HCT116 (cell line): ENCODE results near the gene GJA3. TPM values are rescaled to one million over a fixed set of nuclear protein-coding genes. Genes with fewer than 3 reads are reported as not detected.

ENCODE experiments used
- ATAC-seq: fragments of 200-7000 bp; cut with Tn5 transposase; 2 replicates; pipeline ENCODE4 v1.9.1; 2020; ENCODE audit warnings: mild to moderate bottlenecking, moderate library complexity
- BruUV-seq: library from RNA; stranded (reverse); fragments of 400-500 nt; replicated peaks from 2 replicates; lab custom pipeline; 2021; lab: Mats Ljungman, UMichigan
- CTCF ChIA-PET: fragments of 300-600 bp; sonication (Branson Sonifier 250); formaldehyde crosslinking; loops from one replicate; lab custom pipeline; 2021; ENCODE audit warnings: antibody characterized with exemption; lab: Charles Lee
- POLR2A ChIA-PET: fragments of 300-600, 350-600 bp; sonication (Branson Sonifier 250); formaldehyde crosslinking; loops from one replicate; lab custom pipeline; 2021; ENCODE audit warnings: antibody characterized with exemption; lab: Charles Lee
- RAD21 ChIA-PET, 2 experiments: fragments of 300-600 bp; sonication (Branson Sonifier 250); formaldehyde crosslinking; loops; one replicate each; lab custom pipeline; 2023; ENCODE audit warnings: low total read pairs in 2 of 2; ENCODE audit not compliant: uncharacterized antibody in 2 of 2, unreplicated experiment in 2 of 2, low non-redundant PET in 1 of 2; lab: Charles Lee
- DNase-seq: peaks from one replicate; pipeline ENCODE4 v3.0.0-alpha.2; 2010; ENCODE audit warnings: low read depth, low spot score
- H2AFZ ChIP-seq: fragments of 200-600 bp; shearing (Covaris generic), sonication (generic); 2 replicates; pipeline ENCODE4 v1.6.1; 2017; ENCODE audit warnings: low read depth, mixed run types, mixed read lengths, antibody characterized with exemption, low read length; ENCODE audit not compliant: poor library complexity, severe bottlenecking
- H3K27ac ChIP-seq: 2 replicates; pipeline ENCODE4 v1.5.1; 2012; ENCODE audit warnings: low read depth, low read length
- H3K27me3 ChIP-seq: fragments of 200-600 bp; sonication (generic); 2 replicates; pipeline ENCODE4 v1.6.1; 2016; ENCODE audit warnings: mixed run types, low read length, mixed read lengths; ENCODE audit not compliant: insufficient read depth
- H3K36me3 ChIP-seq, 2 experiments: fragments of 200-500 bp in 1 of 2; fragments of 200-600 bp in 1 of 2; sonication (Bioruptor generic) in 1 of 2; sonication (generic) in 1 of 2; 2 replicates each; pipeline versions ENCODE4 v1.5.1 to v1.6.1; 2014 to 2016; ENCODE audit warnings: low read length in 2 of 2, inconsistent platforms in 1 of 2, mixed read lengths in 1 of 2, mixed run types in 1 of 2; ENCODE audit not compliant: insufficient read depth in 2 of 2, control insufficient read depth in 1 of 2
- H3K4me1 ChIP-seq, 2 experiments: fragments of 200-600 bp in 1 of 2; sonication (generic) in 1 of 2; 2 replicates each; pipeline versions ENCODE4 v1.5.1 to v1.6.1; 2012 to 2017; ENCODE audit warnings: low read length in 2 of 2, inconsistent platforms in 1 of 2, mild to moderate bottlenecking in 1 of 2, mixed read lengths in 1 of 2, mixed run types in 1 of 2, moderate library complexity in 1 of 2; ENCODE audit not compliant: insufficient read depth in 2 of 2, control insufficient read depth in 1 of 2
- H3K4me2 ChIP-seq: fragments of 200-600 bp; sonication (generic); 2 replicates; pipeline ENCODE4 v1.6.1; 2017; ENCODE audit warnings: mixed run types, low read length, mixed read lengths
- H3K4me3 ChIP-seq, 2 experiments: fragments of 200-600 bp in 1 of 2; sonication (generic) in 1 of 2; replicated peaks in 1 of 2; 2 replicates each; pipeline ENCODE4 v1.5.1; 2011 to 2016; ENCODE audit warnings: low read length in 2 of 2, control low read depth in 1 of 2, low read depth in 1 of 2, mild to moderate bottlenecking in 1 of 2, mixed read lengths in 1 of 2, mixed run types in 1 of 2
- H3K79me2 ChIP-seq: fragments of 200-600 bp; sonication (generic); 2 replicates; pipeline ENCODE4 v1.6.1; 2017; ENCODE audit warnings: mild to moderate bottlenecking, mixed run types, low read length, moderate library complexity, mixed read lengths; ENCODE audit not compliant: insufficient read depth
- H3K9ac ChIP-seq: fragments of 200-600 bp; sonication (generic); 2 replicates; pipeline ENCODE4 v1.6.1; 2016; ENCODE audit warnings: low read length, mixed read lengths
- H3K9me2 ChIP-seq: fragments of 200-600 bp; sonication (generic), shearing (Covaris generic); 2 replicates; pipeline ENCODE4 v1.6.1; 2017; ENCODE audit warnings: mixed run types, mild to moderate bottlenecking, moderate library complexity; ENCODE audit not compliant: insufficient read depth
- H3K9me3 ChIP-seq, 2 experiments: fragments of 200-500 bp in 1 of 2; fragments of 200-600 bp in 1 of 2; sonication (Bioruptor generic) in 1 of 2; sonication (generic) in 1 of 2; 2 replicates each; pipeline ENCODE4 v1.6.1; 2014 to 2017; ENCODE audit warnings: low read length in 2 of 2, mixed read lengths in 2 of 2, inconsistent platforms in 1 of 2, low read depth in 1 of 2, mild to moderate bottlenecking in 1 of 2, mixed run types in 1 of 2, moderate library complexity in 1 of 2; ENCODE audit not compliant: control insufficient read depth in 1 of 2, insufficient read depth in 1 of 2
- H4K20me1 ChIP-seq: fragments of 200-600 bp; sonication (generic), shearing (Covaris generic); 2 replicates; pipeline ENCODE4 v1.6.1; 2017; ENCODE audit warnings: mixed run types, mild to moderate bottlenecking, moderate library complexity; ENCODE audit not compliant: insufficient read depth
- ATF3 ChIP-seq: IDR thresholded peaks from 2 replicates; pipeline ENCODE4 v1.6.1; 2012
- ELF1 ChIP-seq: IDR thresholded peaks from 2 replicates; pipeline ENCODE4 v1.6.1; 2012; ENCODE audit warnings: low read depth, borderline replicate concordance
- EZH2phosphoT487 ChIP-seq: fragments of 200-600 bp; IDR thresholded peaks from 2 replicates; pipeline ENCODE4 v1.6.1; 2018; ENCODE audit warnings: antibody characterized with exemption, borderline replicate concordance
- FOSL1 ChIP-seq: IDR thresholded peaks from 2 replicates; pipeline ENCODE4 v1.6.1; 2012; ENCODE audit warnings: low read depth
- RAD21 ChIP-seq: IDR thresholded peaks from 2 replicates; pipeline ENCODE4 v1.6.1; 2012; ENCODE audit warnings: low read depth, mild to moderate bottlenecking
- SP1 ChIP-seq: IDR thresholded peaks from 2 replicates; pipeline ENCODE4 v1.6.1; 2012; ENCODE audit warnings: low read depth
- SRF ChIP-seq: IDR thresholded peaks from 2 replicates; pipeline ENCODE4 v1.6.1; 2012; ENCODE audit warnings: low read depth
- TCF7L2 ChIP-seq: IDR thresholded peaks from 2 replicates; pipeline ENCODE4 v1.7.0; 2011; ENCODE audit warnings: borderline replicate concordance, inconsistent platforms; ENCODE audit not compliant: insufficient read depth, insufficient read length; ENCODE audit errors: extremely low read depth
- ZFX ChIP-seq: fragments of 450-650 bp; IDR thresholded peaks from 2 replicates; pipeline ENCODE4 v1.6.1; 2017
- intact Hi-C: fragments of 100-400 bp; cut with micrococcal nuclease; formaldehyde crosslinking; loops from 2 replicates; pipeline ENCODE4 v1.10.0; 2022
- total RNA-seq: library from RNA; stranded (reverse); gene quantifications from one replicate; pipeline ENCODE4 v1.2.1, GENCODE V29; 2021; ENCODE audit not compliant: unreplicated experiment
- TF ChIP-seq, protein P1 (sequence below): IDR thresholded peaks from 2 replicates; pipeline ENCODE4 v1.6.1; 2011; ENCODE audit warnings: mild to moderate bottlenecking, low read length, moderate library complexity; ENCODE audit not compliant: insufficient replicate concordance; ENCODE audit errors: extremely low read depth
- TF ChIP-seq, protein P2 (sequence below): IDR thresholded peaks from 2 replicates; pipeline ENCODE4 v1.6.1; 2012; ENCODE audit warnings: low read depth
- TF ChIP-seq, protein P3 (sequence below): IDR thresholded peaks from 2 replicates; pipeline ENCODE4 v1.6.1; 2012

Gene GJA3
- total RNA-seq, 1 experiment from 2014 or later = 8.0 TPM

DNA sequence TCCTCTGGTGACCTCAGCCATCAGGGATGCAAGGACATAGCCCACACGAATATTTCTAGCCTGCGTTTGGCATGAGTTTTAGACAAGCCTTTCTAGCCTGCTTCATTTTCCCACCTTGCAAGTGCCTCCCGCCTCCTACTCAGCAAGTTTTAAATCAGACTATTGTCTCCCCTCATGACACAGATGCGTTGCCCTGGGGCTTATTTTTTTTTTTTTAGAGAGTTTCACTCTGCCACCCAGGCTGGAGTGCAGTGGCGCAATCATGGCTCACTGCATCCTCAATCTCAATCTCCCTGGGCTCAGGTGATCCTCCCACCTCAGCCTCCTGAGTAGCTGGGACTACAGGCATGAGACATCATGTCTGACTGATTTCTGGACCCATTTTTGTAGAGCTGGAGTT lies 17.3 kb upstream of the GJA3 start:
- intact Hi-C loops = no loop called here
- RAD21 ChIA-PET = no interaction called here
- TF ChIP-seq SP1 (no peak), FOSL1 (no peak), RAD21 (no peak), TCF7L2 (no peak), ATF3 (no peak), ZFX (no peak), SRF (no peak), ELF1 (no peak), EZH2phosphoT487 (no peak)
- TF ChIP-seq, protein P1, sequence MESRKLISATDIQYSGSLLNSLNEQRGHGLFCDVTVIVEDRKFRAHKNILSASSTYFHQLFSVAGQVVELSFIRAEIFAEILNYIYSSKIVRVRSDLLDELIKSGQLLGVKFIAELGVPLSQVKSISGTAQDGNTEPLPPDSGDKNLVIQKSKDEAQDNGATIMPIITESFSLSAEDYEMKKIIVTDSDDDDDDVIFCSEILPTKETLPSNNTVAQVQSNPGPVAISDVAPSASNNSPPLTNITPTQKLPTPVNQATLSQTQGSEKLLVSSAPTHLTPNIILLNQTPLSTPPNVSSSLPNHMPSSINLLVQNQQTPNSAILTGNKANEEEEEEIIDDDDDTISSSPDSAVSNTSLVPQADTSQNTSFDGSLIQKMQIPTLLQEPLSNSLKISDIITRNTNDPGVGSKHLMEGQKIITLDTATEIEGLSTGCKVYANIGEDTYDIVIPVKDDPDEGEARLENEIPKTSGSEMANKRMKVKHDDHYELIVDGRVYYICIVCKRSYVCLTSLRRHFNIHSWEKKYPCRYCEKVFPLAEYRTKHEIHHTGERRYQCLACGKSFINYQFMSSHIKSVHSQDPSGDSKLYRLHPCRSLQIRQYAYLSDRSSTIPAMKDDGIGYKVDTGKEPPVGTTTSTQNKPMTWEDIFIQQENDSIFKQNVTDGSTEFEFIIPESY = no peak
- TF ChIP-seq, protein P2, sequence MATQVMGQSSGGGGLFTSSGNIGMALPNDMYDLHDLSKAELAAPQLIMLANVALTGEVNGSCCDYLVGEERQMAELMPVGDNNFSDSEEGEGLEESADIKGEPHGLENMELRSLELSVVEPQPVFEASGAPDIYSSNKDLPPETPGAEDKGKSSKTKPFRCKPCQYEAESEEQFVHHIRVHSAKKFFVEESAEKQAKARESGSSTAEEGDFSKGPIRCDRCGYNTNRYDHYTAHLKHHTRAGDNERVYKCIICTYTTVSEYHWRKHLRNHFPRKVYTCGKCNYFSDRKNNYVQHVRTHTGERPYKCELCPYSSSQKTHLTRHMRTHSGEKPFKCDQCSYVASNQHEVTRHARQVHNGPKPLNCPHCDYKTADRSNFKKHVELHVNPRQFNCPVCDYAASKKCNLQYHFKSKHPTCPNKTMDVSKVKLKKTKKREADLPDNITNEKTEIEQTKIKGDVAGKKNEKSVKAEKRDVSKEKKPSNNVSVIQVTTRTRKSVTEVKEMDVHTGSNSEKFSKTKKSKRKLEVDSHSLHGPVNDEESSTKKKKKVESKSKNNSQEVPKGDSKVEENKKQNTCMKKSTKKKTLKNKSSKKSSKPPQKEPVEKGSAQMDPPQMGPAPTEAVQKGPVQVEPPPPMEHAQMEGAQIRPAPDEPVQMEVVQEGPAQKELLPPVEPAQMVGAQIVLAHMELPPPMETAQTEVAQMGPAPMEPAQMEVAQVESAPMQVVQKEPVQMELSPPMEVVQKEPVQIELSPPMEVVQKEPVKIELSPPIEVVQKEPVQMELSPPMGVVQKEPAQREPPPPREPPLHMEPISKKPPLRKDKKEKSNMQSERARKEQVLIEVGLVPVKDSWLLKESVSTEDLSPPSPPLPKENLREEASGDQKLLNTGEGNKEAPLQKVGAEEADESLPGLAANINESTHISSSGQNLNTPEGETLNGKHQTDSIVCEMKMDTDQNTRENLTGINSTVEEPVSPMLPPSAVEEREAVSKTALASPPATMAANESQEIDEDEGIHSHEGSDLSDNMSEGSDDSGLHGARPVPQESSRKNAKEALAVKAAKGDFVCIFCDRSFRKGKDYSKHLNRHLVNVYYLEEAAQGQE = no peak
- TF ChIP-seq, protein P3, sequence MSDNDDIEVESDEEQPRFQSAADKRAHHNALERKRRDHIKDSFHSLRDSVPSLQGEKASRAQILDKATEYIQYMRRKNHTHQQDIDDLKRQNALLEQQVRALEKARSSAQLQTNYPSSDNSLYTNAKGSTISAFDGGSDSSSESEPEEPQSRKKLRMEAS = no peak
- TF ChIP-seq, all 23 proteins: peak for 0
- Histone ChIP-seq H3K79me2 (no peaks in the 10 kb centered on the region), H3K4me2 (no peak overlapping the region), H3K9me2 (no peaks in the 10 kb centered on the region), H3K9me3 (no peaks in the 10 kb centered on the region), H3K4me3 (no peak overlapping the region), H3K9ac (no peak overlapping the region), H2AFZ (no peak overlapping the region), H3K4me1 (peaks cover 15 to 31% of the 10 kb centered on the region in 2 experiments), H4K20me1 (no peaks in the 10 kb centered on the region), H3K27ac (no peak overlapping the region), H3K36me3 (no peaks in the 10 kb centered on the region), H3K27me3 (no peaks in the 10 kb centered on the region)
- no peak for ATAC-seq
- ChIA-PET POLR2A (no interaction called here), CTCF (interaction anchor here (0.6 kb wide), 1 partner anchor 19 kb away, joined by 4 read pairs; no protein-coding TSS in a partner anchor)
- DNase-seq = no peak
- BruUV-seq = no TSS peak
